ENCODE data around the gene HNRNPA3. TPM values are rescaled to one million over a fixed set of nuclear protein-coding genes. Genes with fewer than 3 reads are reported as not detected.

HNRNPA3 gene
- total RNA-seq, 1 experiment from 2014 or later = 290 TPM

GRCh38 chr2:177271981-177272666 lies 59.5 kb downstream of the HNRNPA3 start:
- H3K27ac ChIP-seq = no peak overlapping the region
- H3K79me2 ChIP-seq (ENCODE audit: low read depth) = no peaks in the 10 kb centered on the region
- peaks cover 4% of the 10 kb centered on the region for H3K4me1 ChIP-seq (replicated peaks; ENCODE audit: insufficient read depth)
- H2AFZ ChIP-seq = no peak overlapping the region
- no peaks in the 10 kb centered on the region for H3K36me3 ChIP-seq (ENCODE audit: low read depth)
- ChIA-PET CTCF (interaction anchor here (0.6 kb wide), 2 partner anchors 57 to 83 kb away, joined by 3 to 6 read pairs; no protein-coding TSS in a partner anchor), POLR2A (ENCODE audit: unreplicated experiment) (interaction anchor here (0.6 kb wide), 1 partner anchor 62 kb away, joined by 4 read pairs; no protein-coding TSS in a partner anchor)
- BruUV-seq (replicated peaks) = no TSS peak
- no peaks in the 10 kb centered on the region for H3K9me2 ChIP-seq (ENCODE audit: insufficient read depth)
- intact Hi-C loops (cut with micrococcal nuclease; ENCODE audit: unreplicated experiment) = no loop called here
- DNase-seq = no peak
- TF ChIP-seq EZH2 (IDR thresholded peaks at IDR 0.05; ENCODE audit: low read depth) (no peak), CTCF (conservative IDR thresholded peaks at IDR 0.05) (no peak)
- H3K4me2 ChIP-seq = no peak overlapping the region
- no peaks in the 10 kb centered on the region for H3K27me3 ChIP-seq (ENCODE audit: insufficient read depth, low read depth)
- H3K9me3 ChIP-seq (ENCODE audit: insufficient read depth, low read depth) = no peaks in the 10 kb centered on the region
- H3K4me3 ChIP-seq = no peak overlapping the region
- peaks cover under 1% of the 10 kb centered on the region; the same call in 1 of the 2 replicates for H3F3A ChIP-seq (ENCODE audit: insufficient read depth, low read depth)
- no peaks in the 10 kb centered on the region for H4K20me1 ChIP-seq (ENCODE audit: insufficient read depth)

GRCh38 chr2:177272765-177273164 lies 60.2 kb downstream of the HNRNPA3 start:
- Histone ChIP-seq H3K4me1 (replicated peaks; ENCODE audit: insufficient read depth) (no peaks in the 10 kb centered on the region), H3F3A (ENCODE audit: insufficient read depth, low read depth) (no peaks in the 10 kb centered on the region), H2AFZ (no peak overlapping the region), H3K27ac (no peak overlapping the region), H3K9me3 (ENCODE audit: insufficient read depth, low read depth) (no peaks in the 10 kb centered on the region), H3K36me3 (ENCODE audit: low read depth) (no peaks in the 10 kb centered on the region), H4K20me1 (ENCODE audit: insufficient read depth) (no peaks in the 10 kb centered on the region), H3K4me3 (no peak overlapping the region), H3K4me2 (no peak overlapping the region), H3K27me3 (ENCODE audit: insufficient read depth, low read depth) (no peaks in the 10 kb centered on the region), H3K79me2 (ENCODE audit: low read depth) (no peaks in the 10 kb centered on the region), H3K9me2 (ENCODE audit: insufficient read depth) (no peaks in the 10 kb centered on the region)
- DNase-seq = no peak
- no TSS peak for BruUV-seq (replicated peaks)
- TF ChIP-seq EZH2 (IDR thresholded peaks at IDR 0.05; ENCODE audit: low read depth) (no peak), CTCF (conservative IDR thresholded peaks at IDR 0.05) (no peak)
- POLR2A ChIA-PET (ENCODE audit: unreplicated experiment) = interaction anchor here (0.6 kb wide), 3 partner anchors 8 to 61 kb away, joined by 3 to 6 read pairs (median 4); partner anchors contain the start of gene NFE2L2
- intact Hi-C loops (cut with micrococcal nuclease; ENCODE audit: unreplicated experiment) = no loop called here
- CTCF ChIA-PET = no interaction called here

GRCh38 chr2:177273408-177273807 lies 60.8 kb downstream of the HNRNPA3 start:
- no peak overlapping the region for H3K4me2 ChIP-seq
- H3K36me3 ChIP-seq (ENCODE audit: low read depth) = no peaks in the 10 kb centered on the region
- H3K27ac ChIP-seq = no peak overlapping the region
- H3K4me3 ChIP-seq = no peak overlapping the region
- ChIA-PET CTCF (no interaction called here), POLR2A (ENCODE audit: unreplicated experiment) (interaction anchor here (0.6 to 0.7 kb wide), 3 partner anchors 8 to 16 kb away, joined by 3 to 6 read pairs (median 5); partner anchors contain the start of gene NFE2L2)
- no peaks in the 10 kb centered on the region for H3F3A ChIP-seq (ENCODE audit: insufficient read depth, low read depth)
- no peak for TF ChIP-seq CTCF (conservative IDR thresholded peaks at IDR 0.05)
- TF ChIP-seq EZH2 (IDR thresholded peaks at IDR 0.05; ENCODE audit: low read depth) = no peak
- H3K79me2 ChIP-seq (ENCODE audit: low read depth) = no peaks in the 10 kb centered on the region
- no peaks in the 10 kb centered on the region for H4K20me1 ChIP-seq (ENCODE audit: insufficient read depth)
- H3K27me3 ChIP-seq (ENCODE audit: insufficient read depth, low read depth) = no peaks in the 10 kb centered on the region
- intact Hi-C loops (cut with micrococcal nuclease; ENCODE audit: unreplicated experiment) = no loop called here
- no peaks in the 10 kb centered on the region for H3K4me1 ChIP-seq (replicated peaks; ENCODE audit: insufficient read depth)
- no peak overlapping the region for H2AFZ ChIP-seq
- BruUV-seq (replicated peaks) = no TSS peak
- no peak for DNase-seq
- no peaks in the 10 kb centered on the region for H3K9me3 ChIP-seq (ENCODE audit: insufficient read depth, low read depth)
- no peaks in the 10 kb centered on the region for H3K9me2 ChIP-seq (ENCODE audit: insufficient read depth)

Small RNAs within 50 kb of the gene (microRNA-seq; reads per million reads assigned to microRNA genes)
- gene MIR3128 (ENCODE audit: borderline number of aligned reads, borderline replicate concordance) = not detected

Other genes starting within 250 kb of the HNRNPA3 start
- 117 and 138 TPM in 2 replicates for gene NFE2L2, start 51.9 kb downstream of the HNRNPA3 start, total RNA-seq (2021)
- gene AGPS, start 180.0 kb downstream of the HNRNPA3 start, total RNA-seq (2021) = 101 and 107 TPM in 2 replicates

All from PC-9 (cell line).